Mesodermal cell (in vitro differentiated cells): ENCODE results near the gene LGR6.

Source experiments
- H3K27ac ChIP-seq: 2 replicates; pipeline ENCODE4 v1.7.0; 2013; ENCODE audit warnings: mild to moderate bottlenecking, low read depth, low read length, moderate library complexity; ENCODE audit not compliant: severe bottlenecking
- H3K36me3 ChIP-seq: 2 replicates; pipeline ENCODE4 v1.7.1; 2013; ENCODE audit warnings: mild to moderate bottlenecking, low read length, moderate library complexity; ENCODE audit not compliant: control insufficient read depth, insufficient read depth
- H3K4me1 ChIP-seq: one replicate; pipeline ENCODE4 v1.7.1; 2013; ENCODE audit warnings: mild to moderate bottlenecking, low read length; ENCODE audit not compliant: insufficient read depth, control insufficient read depth, poor library complexity, severe bottlenecking
- H3K4me3 ChIP-seq: 2 replicates; pipeline ENCODE4 v1.7.0; 2013; ENCODE audit warnings: low read length, control low read depth, mild to moderate bottlenecking; ENCODE audit not compliant: insufficient read depth, poor library complexity, severe bottlenecking; ENCODE audit errors: extremely low read depth
- H3K9me3 ChIP-seq: 2 replicates; pipeline ENCODE4 v1.7.1; 2013; ENCODE audit warnings: mild to moderate bottlenecking, low read length, moderate library complexity; ENCODE audit not compliant: control insufficient read depth
- WGBS, 2 experiments: methylation state at CpG; one replicate each; pipeline ENCODE4 v1.1.5; 2013; ENCODE audit warnings: missing lambda C conversion rate in 2 of 2; ENCODE audit not compliant: insufficient coverage in 2 of 2; 5-methylcytosine and 5-hydroxymethylcytosine counted together

The LGR6 gene

DNA sequence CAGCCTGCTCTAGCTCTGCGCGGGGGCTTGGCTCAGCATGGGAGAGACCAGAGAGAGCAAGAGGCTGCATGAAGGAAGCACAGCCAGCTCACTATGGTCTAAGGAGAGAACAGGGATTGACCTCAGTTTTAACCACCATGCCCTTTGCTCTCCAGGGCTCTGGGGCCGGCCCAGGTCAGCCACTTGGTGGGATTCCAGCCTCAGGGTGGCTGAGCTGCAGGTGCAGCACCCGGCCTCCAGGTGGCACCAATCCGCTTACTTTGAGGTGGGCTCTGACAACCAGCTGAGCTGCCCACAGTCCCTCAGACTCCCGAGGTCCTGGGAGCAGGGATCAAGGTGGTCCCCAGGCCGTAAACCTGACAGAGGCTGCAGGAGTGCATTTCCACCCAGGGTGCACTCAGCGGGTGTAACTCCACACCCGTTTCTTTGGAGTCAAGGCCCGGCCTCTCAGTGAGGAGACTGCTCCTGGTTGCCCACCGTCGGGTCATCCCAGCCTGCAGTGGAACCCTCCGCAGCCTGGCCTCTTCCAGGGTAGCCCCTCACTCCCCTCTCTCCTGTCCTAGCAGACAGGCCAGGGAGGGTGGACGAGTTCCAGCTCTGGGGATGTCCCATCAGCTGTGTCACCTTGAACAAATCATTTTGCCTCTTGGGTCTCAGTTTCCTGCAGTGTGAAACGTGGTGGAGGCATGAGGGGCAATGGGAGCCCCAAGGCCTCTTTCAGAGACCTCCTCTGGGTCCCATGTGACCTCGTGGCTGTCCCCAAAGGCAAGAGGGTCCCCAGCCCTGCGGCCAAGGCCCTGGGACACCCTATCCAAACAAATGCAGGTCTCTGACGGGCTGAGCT is 607 bp upstream of the LGR6 start:
- H3K27ac ChIP-seq = no peak overlapping the region
- peak overlapping the region; percentile 11 for H3K4me3 ChIP-seq
- peaks cover 5% of the 10 kb centered on the region for H3K4me1 ChIP-seq
- no peaks in the 10 kb centered on the region for H3K9me3 ChIP-seq
- WGBS, 2 experiments = 42 to 46% methylated on average over 15 of the region's 18 CpGs
- no peaks in the 10 kb centered on the region for H3K36me3 ChIP-seq

DNA sequence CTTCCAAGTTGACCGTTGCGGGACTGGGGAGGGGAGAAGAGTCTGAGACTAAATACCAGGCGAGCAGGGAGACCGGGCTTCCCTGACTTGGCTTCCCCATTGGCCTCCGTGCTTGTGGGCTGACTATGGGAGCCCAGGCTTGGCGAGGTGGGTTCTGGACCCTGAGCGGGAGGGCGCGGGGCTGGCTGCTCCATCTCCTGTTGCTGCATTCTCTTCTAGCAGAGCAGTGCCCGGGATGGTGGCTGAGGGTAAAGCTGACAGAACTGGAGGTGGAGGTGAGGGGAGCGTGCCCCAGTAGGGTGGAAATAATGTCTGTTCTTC is 689 bp downstream of the LGR6 start:
- no peaks in the 10 kb centered on the region for H3K9me3 ChIP-seq
- no peaks in the 10 kb centered on the region for H3K36me3 ChIP-seq
- no peak overlapping the region for H3K4me3 ChIP-seq
- peaks cover 5% of the 10 kb centered on the region for H3K4me1 ChIP-seq
- WGBS, 2 experiments = 65 to 70% methylated on average over 7 to 10 of the region's 11 CpGs
- H3K27ac ChIP-seq = no peak overlapping the region

DNA sequence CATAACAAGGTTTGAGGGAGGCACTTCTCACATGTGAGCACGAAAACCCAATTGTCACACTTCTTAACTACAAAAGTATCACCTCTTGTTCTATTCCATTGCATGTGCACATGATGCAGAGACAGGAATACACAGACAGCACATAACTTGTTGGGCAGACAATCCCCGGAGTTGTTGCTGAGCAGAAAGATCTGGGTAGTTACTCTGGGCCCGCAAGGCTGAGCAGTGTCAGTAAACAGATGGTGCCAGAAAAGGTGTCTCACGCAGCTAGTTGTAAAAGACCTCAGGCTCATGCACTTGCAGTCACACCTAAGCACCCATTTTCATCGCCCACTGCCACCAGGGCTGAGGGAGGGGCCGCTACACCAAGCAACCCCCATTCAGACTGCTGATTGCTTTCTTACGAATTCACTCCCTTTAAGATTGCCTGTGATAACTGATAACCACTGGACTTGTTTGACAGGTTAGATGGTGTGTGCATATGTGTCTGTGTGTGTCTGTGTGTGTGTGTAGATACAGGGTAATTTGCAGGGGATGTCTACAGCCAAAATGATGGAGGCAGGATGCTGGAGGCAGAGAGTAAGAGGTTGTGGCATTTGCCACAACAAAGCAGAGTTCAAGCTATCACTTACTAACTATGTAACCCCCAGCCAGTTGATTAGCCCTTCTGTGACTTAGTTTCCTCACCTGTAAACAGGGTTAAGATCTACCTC is 4.2 kb downstream of the LGR6 start:
- H3K9me3 ChIP-seq = no peaks in the 10 kb centered on the region
- peaks cover 3% of the 10 kb centered on the region for H3K4me1 ChIP-seq
- no peaks in the 10 kb centered on the region for H3K36me3 ChIP-seq
- no peak overlapping the region for H3K27ac ChIP-seq
- 80 to 83% methylated on average over 4 to 5 of the region's 7 CpGs for WGBS, 2 experiments
- no peak overlapping the region for H3K4me3 ChIP-seq

DNA sequence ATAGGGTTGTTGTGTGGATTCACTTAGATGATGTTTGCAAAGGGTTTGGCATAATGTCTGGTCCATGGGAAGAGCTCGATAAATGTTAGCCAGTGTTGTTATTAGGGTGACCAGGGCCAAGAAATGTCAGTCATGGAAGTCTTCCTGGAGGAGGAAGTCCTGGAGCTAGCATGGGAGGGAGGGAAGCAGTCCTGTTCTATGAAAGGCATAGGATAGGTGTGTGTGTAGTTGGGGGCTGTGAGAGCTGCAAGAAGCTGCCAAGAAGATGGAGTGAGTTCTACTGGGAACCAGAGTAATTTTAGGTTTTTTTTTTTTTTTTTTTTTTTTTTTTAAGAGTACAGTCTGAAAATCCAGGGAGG is 4.7 kb downstream of the LGR6 start:
- no peaks in the 10 kb centered on the region for H3K9me3 ChIP-seq
- no peak overlapping the region for H3K27ac ChIP-seq
- no peaks in the 10 kb centered on the region for H3K4me1 ChIP-seq
- WGBS, 2 experiments = 83 to 100% methylated on average over 1 of the region's 1 CpG
- no peak overlapping the region for H3K4me3 ChIP-seq
- H3K36me3 ChIP-seq = no peaks in the 10 kb centered on the region

DNA sequence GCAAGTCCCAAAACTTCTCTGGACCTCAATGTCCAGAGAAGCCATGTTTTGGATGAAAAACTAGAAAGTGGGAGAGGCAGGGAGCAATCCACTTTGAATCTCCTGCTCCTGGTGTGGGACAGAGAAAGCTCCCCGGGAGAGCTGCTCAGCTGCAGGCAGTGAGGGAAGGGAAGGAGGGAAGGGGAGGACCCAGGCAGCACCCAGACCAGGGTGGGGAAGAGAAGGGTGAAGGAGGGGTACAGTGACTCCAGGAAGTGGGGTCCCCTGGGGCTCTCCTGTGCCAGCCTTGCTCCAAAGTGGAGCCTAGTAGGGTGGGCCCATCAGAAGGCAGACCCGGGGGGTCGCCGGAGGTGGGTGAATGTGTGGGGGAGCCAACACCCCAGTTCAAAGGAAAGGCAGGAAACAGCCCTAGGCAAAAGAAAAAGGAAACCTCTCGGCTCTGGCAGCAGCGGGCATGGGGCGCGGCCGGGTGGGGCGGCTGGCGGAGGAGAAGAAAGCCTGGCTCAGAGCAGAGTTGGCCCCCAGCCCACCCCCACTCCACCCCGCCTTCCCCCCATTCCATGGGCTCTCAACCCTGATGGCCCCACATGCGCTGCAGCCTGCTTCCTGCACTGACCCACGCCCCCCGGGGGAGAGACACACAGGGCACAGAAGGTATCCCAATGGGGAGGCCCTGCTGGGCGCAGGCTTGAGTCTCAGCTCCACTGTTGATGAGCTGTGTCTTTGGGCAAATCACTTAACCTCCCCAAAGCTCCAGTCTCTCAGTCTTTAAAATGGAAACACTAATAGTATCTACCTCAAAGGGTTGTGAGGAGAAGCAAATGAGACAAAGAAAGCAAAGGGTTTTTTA is 5.7 kb downstream of the LGR6 start:
- H3K4me3 ChIP-seq = no peak overlapping the region
- H3K4me1 ChIP-seq = no peaks in the 10 kb centered on the region
- WGBS, 2 experiments = 88 to 92% methylated on average over 5 to 8 of the region's 16 CpGs
- no peaks in the 10 kb centered on the region for H3K9me3 ChIP-seq
- no peaks in the 10 kb centered on the region for H3K36me3 ChIP-seq
- H3K27ac ChIP-seq = no peak overlapping the region

DNA sequence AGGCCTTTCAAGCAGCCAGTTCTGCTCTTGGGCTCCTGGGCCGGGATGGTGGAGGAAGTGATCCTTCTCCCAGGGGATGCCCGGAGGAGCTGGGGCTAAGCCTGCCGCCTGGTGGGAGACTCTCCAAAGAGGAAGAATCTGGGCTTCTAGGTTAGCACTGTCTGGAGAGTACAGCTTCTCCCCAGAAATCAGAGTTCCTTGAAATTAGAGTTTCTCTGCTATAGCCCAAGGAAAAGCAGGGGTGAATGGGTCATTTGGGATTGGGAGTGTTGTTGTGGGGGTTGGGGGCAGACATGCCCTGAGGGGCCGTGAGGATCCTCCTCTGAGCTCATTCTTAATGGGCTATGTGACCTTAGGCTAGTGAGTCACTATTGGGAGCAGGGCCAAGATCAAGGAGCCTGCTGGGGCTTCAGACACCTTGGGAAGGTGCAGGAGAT is 6.5 kb downstream of the LGR6 start:
- no peaks in the 10 kb centered on the region for H3K9me3 ChIP-seq
- H3K36me3 ChIP-seq = no peaks in the 10 kb centered on the region
- no peak overlapping the region for H3K4me3 ChIP-seq
- no peak overlapping the region for H3K27ac ChIP-seq
- 65 to 69% methylated on average over 3 to 4 of the region's 4 CpGs for WGBS, 2 experiments
- no peaks in the 10 kb centered on the region for H3K4me1 ChIP-seq

DNA sequence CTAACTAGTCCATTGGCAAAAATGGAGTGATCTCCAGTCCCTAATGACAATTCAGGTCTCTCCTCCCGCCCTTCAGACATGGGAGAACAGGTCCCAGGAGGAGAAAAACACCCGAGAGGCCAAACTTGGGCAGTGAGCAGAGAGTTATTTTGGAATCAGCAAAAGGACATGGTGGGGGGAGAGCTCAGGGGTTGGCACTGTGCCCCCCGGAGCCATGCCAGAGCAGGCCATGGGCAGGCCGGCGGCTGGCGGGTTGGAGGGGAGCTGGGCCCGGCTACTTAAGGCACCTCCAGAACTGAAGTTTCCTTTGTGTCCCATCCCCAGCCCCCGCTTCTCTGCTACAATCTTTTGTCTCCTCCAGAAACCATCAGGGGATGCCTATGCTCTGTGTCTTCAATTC is 7.1 kb downstream of the LGR6 start:
- Histone ChIP-seq H3K4me3 (no peak overlapping the region), H3K9me3 (no peaks in the 10 kb centered on the region), H3K4me1 (no peaks in the 10 kb centered on the region), H3K27ac (no peak overlapping the region), H3K36me3 (no peaks in the 10 kb centered on the region)
- 91 to 96% methylated on average over 7 to 8 of the region's 8 CpGs for WGBS, 2 experiments

DNA sequence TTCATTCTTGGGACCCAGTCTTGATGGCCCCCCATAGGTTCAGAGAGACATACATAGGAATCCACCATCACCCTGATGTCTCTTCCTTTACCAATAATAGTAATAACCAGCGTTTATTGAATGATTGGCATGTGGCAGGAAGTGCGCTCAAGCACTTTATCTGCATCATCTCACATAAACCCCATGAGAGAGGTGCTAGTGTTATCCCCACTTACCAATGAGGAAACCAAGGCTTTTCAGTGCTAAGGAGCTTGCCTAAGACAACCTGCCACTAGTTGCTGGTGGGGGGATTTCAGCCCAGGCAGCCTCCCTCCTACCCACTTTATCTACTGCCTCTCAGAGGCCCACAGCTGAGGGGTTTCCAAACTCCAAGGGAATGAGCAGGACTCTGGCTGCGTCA is 7.7 kb downstream of the LGR6 start:
- Histone ChIP-seq H3K27ac (no peak overlapping the region), H3K4me3 (no peak overlapping the region), H3K4me1 (no peaks in the 10 kb centered on the region), H3K36me3 (no peaks in the 10 kb centered on the region), H3K9me3 (no peaks in the 10 kb centered on the region)
- 100% methylated on average over 1 of the region's 3 CpGs; no CpG with 5 or more reads in 1 of the 2 experiments for WGBS, 2 experiments

DNA sequence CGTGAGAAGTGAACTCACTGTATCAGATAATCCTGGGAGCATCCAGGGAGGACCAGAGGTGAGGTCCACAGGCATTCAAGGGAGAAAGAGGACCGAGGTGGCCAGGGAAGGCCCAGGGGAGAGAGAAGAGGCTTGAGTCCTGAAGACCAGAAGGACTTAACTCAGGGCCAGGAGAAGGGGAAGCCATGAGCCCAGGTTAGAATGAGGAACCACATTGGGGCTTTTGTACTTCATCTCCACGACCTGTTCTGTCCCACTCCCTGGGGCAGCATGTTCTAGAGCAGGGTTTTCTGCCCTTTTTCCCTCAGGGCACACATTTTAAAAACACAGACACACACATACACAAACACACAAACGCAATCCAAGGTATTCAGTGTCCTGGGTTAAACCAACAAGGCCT is 8.4 kb downstream of the LGR6 start:
- Histone ChIP-seq H3K27ac (no peak overlapping the region), H3K4me1 (no peaks in the 10 kb centered on the region), H3K9me3 (no peaks in the 10 kb centered on the region), H3K36me3 (no peaks in the 10 kb centered on the region), H3K4me3 (no peak overlapping the region)
- 84 to 85% methylated on average over 3 to 4 of the region's 4 CpGs for WGBS, 2 experiments

DNA sequence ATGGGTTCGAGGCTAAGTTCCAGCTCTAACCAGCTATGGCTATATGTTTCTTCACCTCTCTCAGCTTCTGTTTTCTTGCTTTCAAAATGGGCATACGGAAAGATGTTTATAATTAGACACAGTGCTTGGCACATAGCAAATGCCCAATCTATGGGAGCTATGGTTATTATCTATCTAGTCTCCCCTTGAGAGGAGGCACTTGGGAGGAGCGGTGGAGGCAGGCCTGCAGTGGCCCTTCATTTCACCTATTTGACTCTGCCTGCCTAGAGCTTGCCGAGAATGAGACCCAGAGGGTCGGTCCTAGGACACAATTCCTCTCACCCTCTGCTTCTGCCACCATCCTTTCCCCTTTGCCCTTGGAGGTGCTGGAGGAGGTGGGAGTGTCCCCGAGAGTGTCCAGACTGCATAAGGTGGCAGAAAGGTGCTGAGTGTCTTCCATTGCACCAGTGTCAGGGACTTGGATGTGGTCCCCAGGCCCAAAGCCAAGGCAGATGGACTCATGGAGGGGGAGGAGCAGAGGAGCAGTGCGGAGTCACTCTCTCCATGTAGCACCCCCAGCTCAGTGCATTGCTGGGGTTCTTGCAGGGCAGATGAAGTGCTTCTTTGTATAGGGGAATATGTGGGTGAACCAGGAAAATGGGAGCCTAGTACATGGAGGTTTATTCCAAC is 9.0 kb downstream of the LGR6 start:
- Histone ChIP-seq H3K4me3 (no peak overlapping the region), H3K9me3 (no peaks in the 10 kb centered on the region), H3K4me1 (no peaks in the 10 kb centered on the region), H3K36me3 (no peaks in the 10 kb centered on the region), H3K27ac (no peak overlapping the region)
- WGBS, 2 experiments = 94% methylated on average over 3 of the region's 7 CpGs
